Caco-2 (cell line): Measurements from ENCODE around the gene SMIM9. TPM values are rescaled to one million over a fixed set of nuclear protein-coding genes. Genes with fewer than 3 reads are reported as not detected.

Source experiments
- BruUV-seq: library from RNA; stranded (reverse); fragments of 400-500 nt; replicated peaks from 2 replicates; lab custom pipeline; 2021; lab: Mats Ljungman, UMichigan
- CTCF ChIA-PET: fragments of 300-600 bp; sonication (Branson Sonifier 250); formaldehyde crosslinking; loops from one replicate; lab custom pipeline; 2022; ENCODE audit warnings: antibody characterized with exemption; lab: Charles Lee
- POLR2A ChIA-PET: fragments of 300-600 bp; sonication (Branson Sonifier 250); formaldehyde crosslinking; loops from one replicate; lab custom pipeline; 2022; ENCODE audit warnings: antibody characterized with exemption; lab: Charles Lee
- DNase-seq, 2 experiments: peaks; one replicate each; pipeline versions ENCODE4 v3.0.0 to v3.0.0-alpha.2; 2020 to 2022
- H3K27me3 ChIP-seq: replicated peaks from 2 replicates; pipeline ENCODE4 v1.6.0; 2011; ENCODE audit warnings: low read length; ENCODE audit not compliant: control insufficient read depth, insufficient read depth
- H3K36me3 ChIP-seq: 2 replicates; pipeline ENCODE4 v1.5.1; 2011; ENCODE audit warnings: low read length; ENCODE audit not compliant: control insufficient read depth, insufficient read depth
- H3K4me1 ChIP-seq: fragments of 250-450 bp; sonication (Bioruptor Pico); 2 replicates; pipeline ENCODE4 v1.5.1; 2020; ENCODE audit warnings: mild to moderate bottlenecking
- H3K4me3 ChIP-seq: 2 replicates; pipeline ENCODE4 v1.5.1; 2011; ENCODE audit warnings: low read depth, mild to moderate bottlenecking, control low read depth, low read length
- H3K9me3 ChIP-seq: fragments of 250-450 bp; sonication (Bioruptor Pico); 2 replicates; pipeline ENCODE4 v1.5.1; 2020; ENCODE audit warnings: mild to moderate bottlenecking, moderate library complexity
- H3K27ac Mint-ChIP-seq: one replicate; pipeline ENCODE4 v1.8.0; 2022; ENCODE audit warnings: mixed read lengths; ENCODE audit not compliant: unreplicated experiment
- H3K27me3 Mint-ChIP-seq: one replicate; pipeline ENCODE4 v1.8.0; 2022; ENCODE audit warnings: mixed read lengths; ENCODE audit not compliant: insufficient read depth, unreplicated experiment
- H3K36me3 Mint-ChIP-seq: one replicate; pipeline ENCODE4 v1.8.0; 2022; ENCODE audit warnings: mild to moderate bottlenecking, mixed read lengths; ENCODE audit not compliant: insufficient read depth, unreplicated experiment
- H3K4me1 Mint-ChIP-seq: one replicate; pipeline ENCODE4 v1.8.0; 2022; ENCODE audit warnings: low read depth, mixed read lengths; ENCODE audit not compliant: unreplicated experiment
- H3K4me3 Mint-ChIP-seq: one replicate; pipeline ENCODE4 v1.8.0; 2022; ENCODE audit warnings: mild to moderate bottlenecking, moderate library complexity, mixed read lengths; ENCODE audit not compliant: unreplicated experiment
- H3K9me3 Mint-ChIP-seq: one replicate; pipeline ENCODE4 v1.8.0; 2022; ENCODE audit warnings: mixed read lengths; ENCODE audit not compliant: unreplicated experiment
- intact Hi-C: fragments of 100-400 bp; cut with micrococcal nuclease; formaldehyde crosslinking; loops from one replicate; pipeline ENCODE4 v1.10.0; 2022; ENCODE audit not compliant: unreplicated experiment
- total RNA-seq: library from RNA; stranded (reverse); gene quantifications from 2 replicates; pipeline ENCODE4 v1.2.3, GENCODE V29; 2022
- TF ChIP-seq, protein P1 (sequence below), 2 experiments: fragments of 200-600 bp in 1 of 2; IDR thresholded peaks; 1 replicate in 1 of 2; 2 replicates in 1 of 2; pipeline versions ENCODE4 v1.5.1 to v1.8.0; 2011 to 2022; ENCODE audit warnings: antibody characterized with exemption in 1 of 2, control low read depth in 1 of 2, inconsistent platforms in 1 of 2, low read depth in 1 of 2, low read length in 1 of 2, mild to moderate bottlenecking in 1 of 2, moderate library complexity in 1 of 2; ENCODE audit not compliant: insufficient read depth in 1 of 2, severe bottlenecking in 1 of 2, unreplicated experiment in 1 of 2

The SMIM9 gene
- total RNA-seq, 1 experiment from 2014 or later, result not detected

DNA sequence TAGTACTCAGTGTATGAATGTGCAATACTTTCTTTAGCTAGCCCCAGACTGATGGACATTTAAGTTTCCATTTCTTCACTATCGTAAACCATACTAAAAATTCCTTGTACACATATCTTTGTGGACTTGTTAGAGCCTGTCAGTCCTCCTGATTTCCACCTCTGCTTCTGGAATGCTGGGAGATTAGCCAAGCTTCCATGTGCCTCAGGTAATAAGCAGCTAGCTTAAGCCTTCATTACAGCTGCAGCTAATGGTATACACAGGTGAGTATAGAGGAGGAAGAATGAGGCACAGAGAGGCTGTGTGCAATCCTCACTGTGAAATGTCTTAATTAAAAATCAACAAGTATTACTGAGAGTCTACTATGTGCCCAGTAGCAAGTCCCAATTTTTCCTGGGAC is 9.8 kb downstream of the SMIM9 start:
- no peaks in the 10 kb centered on the region for H3K9me3 Mint-ChIP-seq
- no TSS peak for BruUV-seq
- intact Hi-C loops, result no loop called here
- TF ChIP-seq, protein P1, sequence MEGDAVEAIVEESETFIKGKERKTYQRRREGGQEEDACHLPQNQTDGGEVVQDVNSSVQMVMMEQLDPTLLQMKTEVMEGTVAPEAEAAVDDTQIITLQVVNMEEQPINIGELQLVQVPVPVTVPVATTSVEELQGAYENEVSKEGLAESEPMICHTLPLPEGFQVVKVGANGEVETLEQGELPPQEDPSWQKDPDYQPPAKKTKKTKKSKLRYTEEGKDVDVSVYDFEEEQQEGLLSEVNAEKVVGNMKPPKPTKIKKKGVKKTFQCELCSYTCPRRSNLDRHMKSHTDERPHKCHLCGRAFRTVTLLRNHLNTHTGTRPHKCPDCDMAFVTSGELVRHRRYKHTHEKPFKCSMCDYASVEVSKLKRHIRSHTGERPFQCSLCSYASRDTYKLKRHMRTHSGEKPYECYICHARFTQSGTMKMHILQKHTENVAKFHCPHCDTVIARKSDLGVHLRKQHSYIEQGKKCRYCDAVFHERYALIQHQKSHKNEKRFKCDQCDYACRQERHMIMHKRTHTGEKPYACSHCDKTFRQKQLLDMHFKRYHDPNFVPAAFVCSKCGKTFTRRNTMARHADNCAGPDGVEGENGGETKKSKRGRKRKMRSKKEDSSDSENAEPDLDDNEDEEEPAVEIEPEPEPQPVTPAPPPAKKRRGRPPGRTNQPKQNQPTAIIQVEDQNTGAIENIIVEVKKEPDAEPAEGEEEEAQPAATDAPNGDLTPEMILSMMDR (IDR thresholded peaks at IDR 0.05; ENCODE audit: insufficient read depth in 1 of 2, low read depth in 1 of 2, low read length in 1 of 2, severe bottlenecking in 1 of 2, unreplicated experiment in 1 of 2), result no peak
- Histone ChIP-seq H3K27me3 (no peaks in the 10 kb centered on the region), H3K4me1 (no peaks in the 10 kb centered on the region), H3K36me3 (no peaks in the 10 kb centered on the region), H3K4me3 (no peak overlapping the region), H3K9me3 (no peaks in the 10 kb centered on the region)
- DNase-seq, result no peak
- no peaks in the 10 kb centered on the region for H3K4me1 Mint-ChIP-seq
- CTCF ChIA-PET, result no interaction called here
- POLR2A ChIA-PET, result no interaction called here
- no peak overlapping the region for H3K4me3 Mint-ChIP-seq
- no peak overlapping the region for H3K27ac Mint-ChIP-seq
- H3K36me3 Mint-ChIP-seq, result no peaks in the 10 kb centered on the region
- H3K27me3 Mint-ChIP-seq, result no peaks in the 10 kb centered on the region

DNA sequence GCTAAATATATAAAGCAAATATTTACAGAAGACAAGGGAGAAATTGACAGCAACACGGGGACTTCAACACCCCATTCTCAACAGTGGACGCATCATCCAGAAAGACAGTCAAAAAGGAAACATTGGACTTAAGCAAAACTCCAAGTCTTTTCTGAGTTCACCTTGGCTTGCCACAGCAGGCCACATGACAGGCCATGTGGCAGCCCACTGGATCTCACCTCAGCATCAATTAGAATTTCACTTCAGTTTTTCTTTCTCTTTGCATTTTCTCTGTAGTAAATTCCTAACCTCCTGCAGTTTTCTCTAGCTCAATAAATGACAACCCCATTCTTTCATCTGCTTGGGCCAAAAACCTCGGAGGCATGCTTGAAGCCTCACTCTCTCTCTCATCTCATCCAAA is 12.4 kb downstream of the SMIM9 start:
- Histone ChIP-seq H3K9me3 (no peaks in the 10 kb centered on the region), H3K36me3 (no peaks in the 10 kb centered on the region), H3K27me3 (no peaks in the 10 kb centered on the region), H3K4me3 (no peak overlapping the region), H3K4me1 (no peaks in the 10 kb centered on the region)
- no peaks in the 10 kb centered on the region for H3K27me3 Mint-ChIP-seq
- intact Hi-C loops, result no loop called here
- CTCF ChIA-PET, result no interaction called here
- no peaks in the 10 kb centered on the region for H3K36me3 Mint-ChIP-seq
- peaks cover 5% of the 10 kb centered on the region for H3K9me3 Mint-ChIP-seq
- TF ChIP-seq, protein P1 (IDR thresholded peaks at IDR 0.05; ENCODE audit: insufficient read depth in 1 of 2, low read depth in 1 of 2, low read length in 1 of 2, severe bottlenecking in 1 of 2, unreplicated experiment in 1 of 2), result no peak
- no peak overlapping the region for H3K27ac Mint-ChIP-seq
- H3K4me1 Mint-ChIP-seq, result no peaks in the 10 kb centered on the region
- DNase-seq, result no peak
- BruUV-seq, result no TSS peak
- H3K4me3 Mint-ChIP-seq, result no peak overlapping the region
- POLR2A ChIA-PET, result no interaction called here

DNA sequence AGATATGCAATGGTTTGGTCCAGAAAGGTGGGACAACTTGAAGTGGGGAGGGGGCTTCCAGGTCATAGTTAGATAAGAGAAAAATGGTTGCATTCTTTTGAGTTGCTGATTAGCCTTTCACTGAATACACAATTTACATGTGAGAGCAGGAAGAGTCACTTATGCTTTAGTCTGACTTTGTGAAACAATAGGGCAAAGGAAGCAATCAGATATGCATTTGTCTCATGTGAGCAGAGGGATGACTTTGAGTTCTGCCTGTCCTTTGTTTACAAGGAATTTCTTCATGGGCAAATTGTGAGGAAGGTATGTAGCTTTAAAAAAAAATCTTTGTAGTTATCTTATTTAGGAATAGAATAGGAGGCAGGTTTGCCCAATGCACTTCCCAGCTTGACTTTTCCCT is 12.9 kb downstream of the SMIM9 start:
- no peak overlapping the region for H3K4me3 Mint-ChIP-seq
- H3K9me3 ChIP-seq, result no peaks in the 10 kb centered on the region
- H3K4me1 Mint-ChIP-seq, result no peaks in the 10 kb centered on the region
- H3K27ac Mint-ChIP-seq, result no peak overlapping the region
- no TSS peak for BruUV-seq
- no peaks in the 10 kb centered on the region for H3K27me3 ChIP-seq
- ChIA-PET POLR2A (no interaction called here), CTCF (no interaction called here)
- H3K27me3 Mint-ChIP-seq, result no peaks in the 10 kb centered on the region
- intact Hi-C loops, result no loop called here
- no peaks in the 10 kb centered on the region for H3K36me3 Mint-ChIP-seq
- H3K4me1 ChIP-seq, result no peaks in the 10 kb centered on the region
- no peaks in the 10 kb centered on the region for H3K36me3 ChIP-seq
- no peak overlapping the region for H3K4me3 ChIP-seq
- peaks cover 7% of the 10 kb centered on the region for H3K9me3 Mint-ChIP-seq
- TF ChIP-seq, protein P1 (IDR thresholded peaks at IDR 0.05; ENCODE audit: insufficient read depth in 1 of 2, low read depth in 1 of 2, low read length in 1 of 2, severe bottlenecking in 1 of 2, unreplicated experiment in 1 of 2), result no peak
- no peak for DNase-seq
